ENCODE results near the gene DAPK2. TPM values are rescaled to one million over a fixed set of nuclear protein-coding genes. Genes with fewer than 3 reads are reported as not detected.

Gene DAPK2
- total and polyA plus RNA-seq, 2 donors from 2014 or later, result 3.0 to 3.8 TPM

DNA sequence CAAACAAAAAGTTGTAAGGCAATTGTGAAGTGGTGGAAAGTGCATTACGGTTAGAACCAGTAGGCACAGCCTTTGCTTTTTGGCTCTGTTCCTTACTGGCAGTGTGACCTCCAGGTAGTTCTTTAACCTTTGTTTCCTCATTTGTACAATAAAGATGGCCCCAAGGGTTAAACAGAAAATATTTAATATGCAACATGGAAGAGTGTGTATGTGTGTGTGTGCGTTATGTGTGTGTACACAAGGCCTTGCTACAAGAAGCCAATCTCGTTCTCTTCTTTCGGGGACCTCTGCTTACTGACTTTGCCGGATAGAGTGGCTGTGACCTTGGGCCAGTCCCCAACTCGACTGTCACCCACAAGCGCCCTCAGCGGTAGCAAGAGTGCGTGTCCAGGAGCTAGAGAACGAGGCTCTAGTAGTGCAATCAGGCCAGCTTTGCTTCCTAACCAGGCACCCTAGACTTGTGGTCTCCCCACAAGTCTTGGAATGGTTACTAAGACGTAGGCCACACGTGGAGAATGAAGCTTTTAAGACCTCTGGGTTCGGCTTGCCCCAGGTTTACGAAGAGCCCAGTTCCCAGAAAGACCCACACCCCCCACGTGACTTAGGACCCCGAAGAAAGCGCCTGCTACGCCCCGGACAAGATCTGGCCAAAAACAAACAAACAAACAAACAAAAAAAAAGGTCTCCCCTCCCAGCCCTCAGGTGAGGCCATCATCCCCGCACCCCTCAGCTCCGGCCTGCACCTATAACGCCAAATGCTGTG, 46.8 kb upstream of the DAPK2 start:
- Histone ChIP-seq H3K36me3 (ENCODE audit: control insufficient read depth in 2 of 3, insufficient read depth in 3 of 3, low read length in 3 of 3) (peaks cover 0 to 2% (median 2%) of the 10 kb centered on the region in 3 donors), H3K27me3 (ENCODE audit: control insufficient read depth, insufficient read depth, low read length) (no peaks in the 10 kb centered on the region), H3K27ac (ENCODE audit: low read depth in 2 of 2, low read length in 2 of 2) (peak overlapping the region; percentile 89 to 90), H3K4me1 (ENCODE audit: control insufficient read depth in 2 of 3, insufficient read depth in 2 of 3, low read depth in 1 of 3, low read length in 3 of 3) (peaks cover 0 to 25% (median 18%) of the 10 kb centered on the region in 3 donors), H3K4me3 (ENCODE audit: low read length in 3 of 3) (peak overlapping the region; percentile 84 to 99 (median 85)), H3K9ac (ENCODE audit: low read length in 3 of 3) (peak overlapping the region; percentile 77 to 99 (median 86)), H3K9me3 (ENCODE audit: control insufficient read depth in 2 of 3, insufficient read depth in 1 of 3, low read length in 3 of 3) (no peaks in the 10 kb centered on the region)
- TF ChIP-seq, protein P1, sequence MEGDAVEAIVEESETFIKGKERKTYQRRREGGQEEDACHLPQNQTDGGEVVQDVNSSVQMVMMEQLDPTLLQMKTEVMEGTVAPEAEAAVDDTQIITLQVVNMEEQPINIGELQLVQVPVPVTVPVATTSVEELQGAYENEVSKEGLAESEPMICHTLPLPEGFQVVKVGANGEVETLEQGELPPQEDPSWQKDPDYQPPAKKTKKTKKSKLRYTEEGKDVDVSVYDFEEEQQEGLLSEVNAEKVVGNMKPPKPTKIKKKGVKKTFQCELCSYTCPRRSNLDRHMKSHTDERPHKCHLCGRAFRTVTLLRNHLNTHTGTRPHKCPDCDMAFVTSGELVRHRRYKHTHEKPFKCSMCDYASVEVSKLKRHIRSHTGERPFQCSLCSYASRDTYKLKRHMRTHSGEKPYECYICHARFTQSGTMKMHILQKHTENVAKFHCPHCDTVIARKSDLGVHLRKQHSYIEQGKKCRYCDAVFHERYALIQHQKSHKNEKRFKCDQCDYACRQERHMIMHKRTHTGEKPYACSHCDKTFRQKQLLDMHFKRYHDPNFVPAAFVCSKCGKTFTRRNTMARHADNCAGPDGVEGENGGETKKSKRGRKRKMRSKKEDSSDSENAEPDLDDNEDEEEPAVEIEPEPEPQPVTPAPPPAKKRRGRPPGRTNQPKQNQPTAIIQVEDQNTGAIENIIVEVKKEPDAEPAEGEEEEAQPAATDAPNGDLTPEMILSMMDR (IDR thresholded peaks at IDR 0.05; ENCODE audit: borderline replicate concordance, extremely low read depth, insufficient read depth), result no peak
- DNase-seq (peak in 3 of 5 donors; percentile 65 to 79 (median 78)), FAIRE-seq (no peak)
- intact Hi-C loops (cut with DNase I), result no loop called here

DNA sequence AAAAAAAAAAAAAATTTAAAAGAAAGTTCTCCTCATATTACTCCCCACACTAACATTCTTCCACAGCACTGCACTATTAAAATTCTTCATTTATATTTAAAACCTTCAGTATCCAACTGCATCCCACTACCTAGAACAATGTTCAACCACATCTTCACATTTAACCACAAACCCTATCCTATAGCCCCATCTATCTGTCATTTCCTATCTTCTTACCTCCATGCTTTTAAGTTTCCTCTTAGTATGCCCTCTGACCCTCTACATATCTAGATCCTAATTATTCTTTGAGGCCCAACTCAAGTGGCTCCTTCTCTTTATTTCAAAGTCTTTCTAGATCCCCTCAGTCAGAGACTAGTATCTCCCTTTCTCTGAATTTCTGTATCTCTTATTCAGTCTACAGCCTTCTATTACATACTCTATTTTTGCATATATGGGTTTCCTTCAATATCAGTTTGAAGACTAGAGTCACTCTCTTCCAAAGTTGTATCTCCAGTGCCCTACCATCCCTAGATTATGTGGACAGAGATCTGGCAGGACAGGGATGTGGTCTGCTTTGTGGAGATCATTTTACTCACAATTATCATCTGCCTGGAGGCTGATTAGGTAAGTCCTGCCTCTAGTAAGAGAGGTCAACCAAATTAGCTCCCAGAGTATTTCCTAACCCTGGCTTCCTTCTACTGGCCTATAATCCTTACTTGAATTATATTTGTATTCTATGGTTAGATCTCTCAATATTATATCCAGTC, 46.0 kb upstream of the DAPK2 start:
- Histone ChIP-seq H3K9me3 (ENCODE audit: control insufficient read depth in 2 of 3, insufficient read depth in 1 of 3, low read length in 3 of 3) (no peaks in the 10 kb centered on the region), H3K4me3 (ENCODE audit: low read length in 3 of 3) (peak overlapping the region in 2 of 3 donors; percentile 84 to 85), H3K27ac (ENCODE audit: low read depth in 2 of 2, low read length in 2 of 2) (no peak overlapping the region), H3K36me3 (ENCODE audit: control insufficient read depth in 2 of 3, insufficient read depth in 3 of 3, low read length in 3 of 3) (peaks cover 0 to 7% (median 4%) of the 10 kb centered on the region in 3 donors), H3K4me1 (ENCODE audit: control insufficient read depth in 2 of 3, insufficient read depth in 2 of 3, low read depth in 1 of 3, low read length in 3 of 3) (peaks cover 0 to 25% (median 16%) of the 10 kb centered on the region in 3 donors), H3K27me3 (ENCODE audit: control insufficient read depth, insufficient read depth, low read length) (no peaks in the 10 kb centered on the region), H3K9ac (ENCODE audit: low read length in 3 of 3) (peak overlapping the region in 2 of 3 donors; percentile 13 to 86)
- FAIRE-seq, result no peak
- intact Hi-C loops (cut with DNase I), result no loop called here
- DNase-seq, result no peak
- TF ChIP-seq, protein P1 (IDR thresholded peaks at IDR 0.05; ENCODE audit: borderline replicate concordance, extremely low read depth, insufficient read depth), result no peak

DNA sequence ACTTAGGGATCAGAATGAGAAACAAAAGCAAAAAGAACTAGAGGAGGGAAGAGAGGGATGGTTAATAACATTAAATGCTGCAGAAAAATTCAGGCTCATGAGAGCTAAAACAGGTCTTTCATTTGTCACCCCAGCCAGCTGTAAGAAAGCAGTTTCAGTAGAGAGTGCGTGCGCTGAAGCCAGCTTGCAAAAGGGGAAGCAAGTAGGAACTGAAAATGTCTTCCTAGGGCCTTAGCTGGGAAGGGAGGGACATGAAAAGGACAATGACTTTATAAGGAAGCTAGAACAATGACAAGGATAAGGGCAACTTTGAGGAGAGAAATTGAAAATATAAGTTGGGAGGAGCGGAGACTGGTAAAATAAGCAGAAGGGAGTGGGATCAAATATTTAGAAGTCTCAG, 44.2 kb upstream of the DAPK2 start:
- TF ChIP-seq, protein P1 (IDR thresholded peaks at IDR 0.05; ENCODE audit: borderline replicate concordance, extremely low read depth, insufficient read depth), result no peak
- no peaks in the 10 kb centered on the region for H3K27me3 ChIP-seq (ENCODE audit: control insufficient read depth, insufficient read depth, low read length)
- H3K9ac ChIP-seq (ENCODE audit: low read length in 3 of 3), result no peak overlapping the region
- intact Hi-C loops (cut with DNase I), result no loop called here
- DNase-seq, result no peak
- peaks cover 0 to 7% (median 4%) of the 10 kb centered on the region in 3 donors for H3K36me3 ChIP-seq (ENCODE audit: control insufficient read depth in 2 of 3, insufficient read depth in 3 of 3, low read length in 3 of 3)
- no peak overlapping the region for H3K27ac ChIP-seq (ENCODE audit: low read depth in 2 of 2, low read length in 2 of 2)
- peaks cover 0 to 24% (median 12%) of the 10 kb centered on the region in 3 donors for H3K4me1 ChIP-seq (ENCODE audit: control insufficient read depth in 2 of 3, insufficient read depth in 2 of 3, low read depth in 1 of 3, low read length in 3 of 3)
- no peak overlapping the region for H3K4me3 ChIP-seq (ENCODE audit: low read length in 3 of 3)
- no peaks in the 10 kb centered on the region for H3K9me3 ChIP-seq (ENCODE audit: control insufficient read depth in 2 of 3, insufficient read depth in 1 of 3, low read length in 3 of 3)
- FAIRE-seq, result no peak

All from kidney (tissue), 14 donors.